HL-60 (cell line): ENCODE results near the gene ZFAND4.

Experiments
- DNase-seq, 2 experiments: peaks; one replicate each; pipeline ENCODE4 v3.0.0-alpha.2; 2010 to 2020; ENCODE audit warnings: low read depth in 1 of 2, low spot score in 1 of 2
- H3K27ac ChIP-seq: fragments of 250-450 bp; sonication (Bioruptor Pico); replicated peaks from 2 replicates; pipeline ENCODE4 v1.5.1; 2020; ENCODE audit warnings: mild to moderate bottlenecking, moderate library complexity
- H3K27me3 ChIP-seq: fragments of 250-450 bp; sonication (Bioruptor Pico); 2 replicates; pipeline ENCODE4 v1.5.1; 2021; ENCODE audit warnings: mild to moderate bottlenecking, moderate library complexity; ENCODE audit not compliant: insufficient read depth, poor library complexity, severe bottlenecking
- H3K4me3 ChIP-seq: replicated peaks from 2 replicates; pipeline ENCODE4 v1.5.1; 2011; ENCODE audit warnings: mild to moderate bottlenecking, control low read depth, low read length; ENCODE audit not compliant: insufficient read depth
- CTCF ChIP-seq: IDR thresholded peaks from one replicate; pipeline ENCODE4 v1.5.1; 2011; ENCODE audit warnings: low read length, control low read depth, inconsistent platforms; ENCODE audit not compliant: insufficient read depth
- GABPA ChIP-seq: IDR thresholded peaks from 2 replicates; pipeline ENCODE4 v1.6.1; 2012; ENCODE audit warnings: low read depth
- POLR2AphosphoS5 ChIP-seq: IDR thresholded peaks from 2 replicates; pipeline ENCODE4 v1.6.1; 2012; ENCODE audit warnings: low read depth
- REST ChIP-seq: IDR thresholded peaks from 2 replicates; pipeline ENCODE4 v1.6.1; 2012; ENCODE audit warnings: low read depth; ENCODE audit not compliant: insufficient replicate concordance
- SPI1 ChIP-seq: IDR thresholded peaks from 2 replicates; pipeline ENCODE4 v1.6.1; 2012; ENCODE audit warnings: low read depth, mild to moderate bottlenecking, borderline replicate concordance

ZFAND4 gene

GRCh38 chr10:45589868-45590267 lies 82.7 kb downstream of the ZFAND4 start:
- no peak for TF ChIP-seq REST
- TF ChIP-seq POLR2AphosphoS5 = no peak
- no peak for TF ChIP-seq CTCF
- TF ChIP-seq SPI1 = no peak
- TF ChIP-seq GABPA = no peak
- H3K27me3 ChIP-seq = no peaks in the 10 kb centered on the region
- no peak overlapping the region for H3K4me3 ChIP-seq
- no peak overlapping the region for H3K27ac ChIP-seq
- DNase-seq = no peak

GRCh38 chr10:45589009-45589408 lies 83.6 kb downstream of the ZFAND4 start:
- TF ChIP-seq REST (no peak), GABPA (no peak), SPI1 (no peak), POLR2AphosphoS5 (no peak), CTCF (no peak)
- no peak for DNase-seq
- Histone ChIP-seq H3K27ac (no peak overlapping the region), H3K27me3 (no peaks in the 10 kb centered on the region), H3K4me3 (no peak overlapping the region)

GRCh38 chr10:45586028-45586824 lies 86.3 kb downstream of the ZFAND4 start:
- Histone ChIP-seq H3K4me3 (no peak overlapping the region), H3K27ac (no peak overlapping the region), H3K27me3 (no peaks in the 10 kb centered on the region)
- no peak for DNase-seq
- TF ChIP-seq GABPA (no peak), SPI1 (no peak), POLR2AphosphoS5 (no peak), REST (no peak), CTCF (no peak)
